Peyer's patch (tissue), 4 donors: Measurements from ENCODE around the gene DGKI.

Source experiments
- POLR2A ChIP-seq, 2 donors: fragments of 450-650 bp; IDR thresholded peaks; one replicate each; pipeline ENCODE4 v1.5.1; 2017; ENCODE audit warnings: antibody characterized with exemption in 2 of 2, mild to moderate bottlenecking in 2 of 2, moderate library complexity in 2 of 2
- TF ChIP-seq, protein P1 (sequence below), 6 experiments: fragments of 450-650 bp in 4 of 6; fragments of 200-600 bp in 2 of 6; sonication (generic) in 1 of 6; IDR thresholded peaks; one replicate each; pipeline ENCODE4 v1.5.1; 2017 to 2019; ENCODE audit warnings: antibody characterized with exemption in 6 of 6, mild to moderate bottlenecking in 3 of 6, moderate library complexity in 1 of 6

DNA sequence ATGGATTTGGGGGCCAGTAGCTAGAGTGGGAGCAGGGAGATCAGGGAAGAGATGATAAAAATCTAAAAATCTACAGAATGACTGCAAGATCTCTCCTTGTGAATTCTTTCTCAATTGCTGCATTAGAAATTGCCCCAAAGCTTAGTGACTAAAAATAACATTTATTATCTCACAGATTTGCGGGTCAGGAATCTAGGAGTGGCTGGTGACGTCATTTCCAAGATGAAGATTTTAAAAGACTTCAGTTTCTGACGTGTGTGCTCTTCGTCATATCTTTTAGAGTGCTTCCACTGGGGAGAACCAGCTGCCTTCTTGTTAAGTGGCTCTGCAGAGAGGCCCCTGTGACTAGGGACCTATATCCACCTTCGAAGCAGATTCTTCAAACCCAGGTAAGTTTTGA, 112.6 kb downstream of the DGKI start:
- TF ChIP-seq, protein P1, sequence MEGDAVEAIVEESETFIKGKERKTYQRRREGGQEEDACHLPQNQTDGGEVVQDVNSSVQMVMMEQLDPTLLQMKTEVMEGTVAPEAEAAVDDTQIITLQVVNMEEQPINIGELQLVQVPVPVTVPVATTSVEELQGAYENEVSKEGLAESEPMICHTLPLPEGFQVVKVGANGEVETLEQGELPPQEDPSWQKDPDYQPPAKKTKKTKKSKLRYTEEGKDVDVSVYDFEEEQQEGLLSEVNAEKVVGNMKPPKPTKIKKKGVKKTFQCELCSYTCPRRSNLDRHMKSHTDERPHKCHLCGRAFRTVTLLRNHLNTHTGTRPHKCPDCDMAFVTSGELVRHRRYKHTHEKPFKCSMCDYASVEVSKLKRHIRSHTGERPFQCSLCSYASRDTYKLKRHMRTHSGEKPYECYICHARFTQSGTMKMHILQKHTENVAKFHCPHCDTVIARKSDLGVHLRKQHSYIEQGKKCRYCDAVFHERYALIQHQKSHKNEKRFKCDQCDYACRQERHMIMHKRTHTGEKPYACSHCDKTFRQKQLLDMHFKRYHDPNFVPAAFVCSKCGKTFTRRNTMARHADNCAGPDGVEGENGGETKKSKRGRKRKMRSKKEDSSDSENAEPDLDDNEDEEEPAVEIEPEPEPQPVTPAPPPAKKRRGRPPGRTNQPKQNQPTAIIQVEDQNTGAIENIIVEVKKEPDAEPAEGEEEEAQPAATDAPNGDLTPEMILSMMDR (IDR thresholded peaks at IDR 0.05) = no peak
- no peak for TF ChIP-seq POLR2A (IDR thresholded peaks at IDR 0.05)
